Caco-2 (cell line): ENCODE data around the gene KLC4. TPM values are rescaled to one million over a fixed set of nuclear protein-coding genes. Genes with fewer than 3 reads are reported as not detected.

Source experiments
- BruUV-seq: library from RNA; stranded (reverse); fragments of 400-500 nt; replicated peaks from 2 replicates; lab custom pipeline; 2021; lab: Mats Ljungman, UMichigan
- CTCF ChIA-PET: fragments of 300-600 bp; sonication (Branson Sonifier 250); formaldehyde crosslinking; loops from one replicate; lab custom pipeline; 2022; ENCODE audit warnings: antibody characterized with exemption; lab: Charles Lee
- POLR2A ChIA-PET: fragments of 300-600 bp; sonication (Branson Sonifier 250); formaldehyde crosslinking; loops from one replicate; lab custom pipeline; 2022; ENCODE audit warnings: antibody characterized with exemption; lab: Charles Lee
- DNase-seq, 2 experiments: peaks; one replicate each; pipeline versions ENCODE4 v3.0.0 to v3.0.0-alpha.2; 2020 to 2022
- H3K27me3 ChIP-seq: replicated peaks from 2 replicates; pipeline ENCODE4 v1.6.0; 2011; ENCODE audit warnings: low read length; ENCODE audit not compliant: control insufficient read depth, insufficient read depth
- H3K36me3 ChIP-seq: 2 replicates; pipeline ENCODE4 v1.5.1; 2011; ENCODE audit warnings: low read length; ENCODE audit not compliant: control insufficient read depth, insufficient read depth
- H3K4me1 ChIP-seq: fragments of 250-450 bp; sonication (Bioruptor Pico); 2 replicates; pipeline ENCODE4 v1.5.1; 2020; ENCODE audit warnings: mild to moderate bottlenecking
- H3K4me3 ChIP-seq: 2 replicates; pipeline ENCODE4 v1.5.1; 2011; ENCODE audit warnings: low read depth, mild to moderate bottlenecking, control low read depth, low read length
- H3K9me3 ChIP-seq: fragments of 250-450 bp; sonication (Bioruptor Pico); 2 replicates; pipeline ENCODE4 v1.5.1; 2020; ENCODE audit warnings: mild to moderate bottlenecking, moderate library complexity
- H3K27ac Mint-ChIP-seq: one replicate; pipeline ENCODE4 v1.8.0; 2022; ENCODE audit warnings: mixed read lengths; ENCODE audit not compliant: unreplicated experiment
- H3K27me3 Mint-ChIP-seq: one replicate; pipeline ENCODE4 v1.8.0; 2022; ENCODE audit warnings: mixed read lengths; ENCODE audit not compliant: insufficient read depth, unreplicated experiment
- H3K36me3 Mint-ChIP-seq: one replicate; pipeline ENCODE4 v1.8.0; 2022; ENCODE audit warnings: mild to moderate bottlenecking, mixed read lengths; ENCODE audit not compliant: insufficient read depth, unreplicated experiment
- H3K4me1 Mint-ChIP-seq: one replicate; pipeline ENCODE4 v1.8.0; 2022; ENCODE audit warnings: low read depth, mixed read lengths; ENCODE audit not compliant: unreplicated experiment
- H3K4me3 Mint-ChIP-seq: one replicate; pipeline ENCODE4 v1.8.0; 2022; ENCODE audit warnings: mild to moderate bottlenecking, moderate library complexity, mixed read lengths; ENCODE audit not compliant: unreplicated experiment
- H3K9me3 Mint-ChIP-seq: one replicate; pipeline ENCODE4 v1.8.0; 2022; ENCODE audit warnings: mixed read lengths; ENCODE audit not compliant: unreplicated experiment
- intact Hi-C: fragments of 100-400 bp; cut with micrococcal nuclease; formaldehyde crosslinking; loops from one replicate; pipeline ENCODE4 v1.10.0; 2022; ENCODE audit not compliant: unreplicated experiment
- total RNA-seq: library from RNA; stranded (reverse); gene quantifications from 2 replicates; pipeline ENCODE4 v1.2.3, GENCODE V29; 2022
- TF ChIP-seq, protein P1 (sequence below), 2 experiments: fragments of 200-600 bp in 1 of 2; IDR thresholded peaks; 1 replicate in 1 of 2; 2 replicates in 1 of 2; pipeline versions ENCODE4 v1.5.1 to v1.8.0; 2011 to 2022; ENCODE audit warnings: antibody characterized with exemption in 1 of 2, control low read depth in 1 of 2, inconsistent platforms in 1 of 2, low read depth in 1 of 2, low read length in 1 of 2, mild to moderate bottlenecking in 1 of 2, moderate library complexity in 1 of 2; ENCODE audit not compliant: insufficient read depth in 1 of 2, severe bottlenecking in 1 of 2, unreplicated experiment in 1 of 2

KLC4 gene
- total RNA-seq, 1 experiment from 2014 or later: 47.7 TPM

DNA sequence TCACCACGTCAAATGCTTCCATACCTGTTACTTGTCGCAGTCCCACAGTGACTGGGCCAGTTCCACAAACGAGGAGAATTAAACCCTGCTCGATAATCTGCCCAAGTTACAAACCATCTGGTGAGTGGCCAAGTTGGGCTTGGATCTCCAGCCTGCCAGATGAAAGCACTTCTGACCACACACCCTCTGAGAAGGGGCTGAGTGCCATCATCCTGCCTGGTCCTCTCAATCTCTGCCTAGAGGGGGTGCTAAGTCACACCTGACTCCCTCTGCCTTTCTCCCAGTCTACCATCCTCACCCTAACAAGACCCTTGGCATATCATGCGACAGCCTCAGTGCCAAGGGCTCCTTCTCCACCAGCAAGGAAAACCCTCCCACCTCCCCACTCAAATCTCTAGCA, 22.2 kb upstream of the KLC4 start:
- Mint-ChIP-seq H3K36me3 (peaks cover 72% of the 10 kb centered on the region), H3K27me3 (no peaks in the 10 kb centered on the region), H3K9me3 (no peaks in the 10 kb centered on the region), H3K4me3 (no peak overlapping the region), H3K4me1 (peaks cover 6% of the 10 kb centered on the region), H3K27ac (no peak overlapping the region)
- DNase-seq: no peak
- Histone ChIP-seq H3K27me3 (no peaks in the 10 kb centered on the region), H3K9me3 (no peaks in the 10 kb centered on the region), H3K36me3 (peaks cover 5% of the 10 kb centered on the region), H3K4me3 (no peak overlapping the region), H3K4me1 (no peaks in the 10 kb centered on the region)
- BruUV-seq: no TSS peak
- ChIA-PET CTCF (no interaction called here), POLR2A (no interaction called here)
- intact Hi-C loops: no loop called here
- TF ChIP-seq, protein P1, sequence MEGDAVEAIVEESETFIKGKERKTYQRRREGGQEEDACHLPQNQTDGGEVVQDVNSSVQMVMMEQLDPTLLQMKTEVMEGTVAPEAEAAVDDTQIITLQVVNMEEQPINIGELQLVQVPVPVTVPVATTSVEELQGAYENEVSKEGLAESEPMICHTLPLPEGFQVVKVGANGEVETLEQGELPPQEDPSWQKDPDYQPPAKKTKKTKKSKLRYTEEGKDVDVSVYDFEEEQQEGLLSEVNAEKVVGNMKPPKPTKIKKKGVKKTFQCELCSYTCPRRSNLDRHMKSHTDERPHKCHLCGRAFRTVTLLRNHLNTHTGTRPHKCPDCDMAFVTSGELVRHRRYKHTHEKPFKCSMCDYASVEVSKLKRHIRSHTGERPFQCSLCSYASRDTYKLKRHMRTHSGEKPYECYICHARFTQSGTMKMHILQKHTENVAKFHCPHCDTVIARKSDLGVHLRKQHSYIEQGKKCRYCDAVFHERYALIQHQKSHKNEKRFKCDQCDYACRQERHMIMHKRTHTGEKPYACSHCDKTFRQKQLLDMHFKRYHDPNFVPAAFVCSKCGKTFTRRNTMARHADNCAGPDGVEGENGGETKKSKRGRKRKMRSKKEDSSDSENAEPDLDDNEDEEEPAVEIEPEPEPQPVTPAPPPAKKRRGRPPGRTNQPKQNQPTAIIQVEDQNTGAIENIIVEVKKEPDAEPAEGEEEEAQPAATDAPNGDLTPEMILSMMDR (IDR thresholded peaks at IDR 0.05; ENCODE audit: insufficient read depth in 1 of 2, low read depth in 1 of 2, low read length in 1 of 2, severe bottlenecking in 1 of 2, unreplicated experiment in 1 of 2): no peak

DNA sequence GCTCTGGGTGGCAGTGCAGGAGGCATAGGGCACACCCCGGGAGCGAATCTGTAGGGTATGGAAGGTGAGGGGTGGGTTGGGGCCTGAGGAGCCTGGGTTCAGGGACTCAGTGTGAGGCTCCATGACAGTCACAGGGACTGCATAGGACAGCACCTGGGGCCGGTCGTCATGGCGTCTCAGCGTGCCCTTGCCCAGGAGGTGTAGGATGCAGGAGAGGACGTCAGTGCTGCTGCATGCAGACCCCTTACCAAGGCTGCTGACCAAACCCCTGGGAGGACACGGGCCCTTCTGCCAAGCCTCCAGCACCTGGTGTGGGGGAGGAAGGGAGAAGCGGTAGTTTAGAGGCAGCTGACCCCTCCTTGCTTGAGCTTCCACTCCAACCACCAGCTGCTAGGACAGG, 21.7 kb upstream of the KLC4 start:
- Mint-ChIP-seq H3K9me3 (no peaks in the 10 kb centered on the region), H3K4me1 (peaks cover 6% of the 10 kb centered on the region), H3K36me3 (peaks cover 73% of the 10 kb centered on the region), H3K27ac (no peak overlapping the region), H3K27me3 (no peaks in the 10 kb centered on the region), H3K4me3 (no peak overlapping the region)
- no peaks in the 10 kb centered on the region for H3K9me3 ChIP-seq
- intact Hi-C loops: no loop called here
- no peaks in the 10 kb centered on the region for H3K4me1 ChIP-seq
- no peak for DNase-seq
- POLR2A ChIA-PET: no interaction called here
- no TSS peak for BruUV-seq
- H3K4me3 ChIP-seq: no peak overlapping the region
- no peaks in the 10 kb centered on the region for H3K27me3 ChIP-seq
- TF ChIP-seq, protein P1 (IDR thresholded peaks at IDR 0.05; ENCODE audit: insufficient read depth in 1 of 2, low read depth in 1 of 2, low read length in 1 of 2, severe bottlenecking in 1 of 2, unreplicated experiment in 1 of 2): no peak
- CTCF ChIA-PET: no interaction called here
- H3K36me3 ChIP-seq: peaks cover 5% of the 10 kb centered on the region

DNA sequence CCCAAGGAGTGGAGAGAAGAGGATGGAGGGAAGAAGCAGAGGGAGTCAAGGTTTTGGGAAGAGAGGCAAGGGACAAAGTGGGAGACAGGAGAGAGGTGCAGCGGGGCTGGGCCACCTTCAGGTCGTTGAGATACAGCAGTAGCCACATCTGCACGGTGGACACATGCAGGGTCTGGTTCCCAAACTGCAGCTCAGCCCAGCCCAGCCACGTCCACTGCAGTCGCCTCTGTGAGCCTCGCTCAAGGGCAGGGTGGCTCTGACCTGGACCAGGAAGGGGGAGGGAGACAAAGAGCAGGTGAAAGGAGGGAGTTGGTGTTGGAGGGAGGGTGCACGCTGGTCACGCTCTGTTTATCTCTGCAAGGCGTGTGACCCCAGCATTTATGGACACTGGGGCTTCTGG, 20.7 kb upstream of the KLC4 start:
- POLR2A ChIA-PET: no interaction called here

More for the DNA sequence above, 20.7 kb upstream of the KLC4 start:
- no peaks in the 10 kb centered on the region for H3K9me3 ChIP-seq
- no peak overlapping the region for H3K27ac Mint-ChIP-seq
- no peaks in the 10 kb centered on the region for H3K27me3 Mint-ChIP-seq
- H3K36me3 ChIP-seq: peaks cover 4% of the 10 kb centered on the region
- H3K27me3 ChIP-seq: no peaks in the 10 kb centered on the region
- H3K4me3 Mint-ChIP-seq: no peak overlapping the region
- intact Hi-C loops: no loop called here
- no peak overlapping the region for H3K4me3 ChIP-seq
- H3K9me3 Mint-ChIP-seq: no peaks in the 10 kb centered on the region
- peaks cover 73% of the 10 kb centered on the region for H3K36me3 Mint-ChIP-seq
- DNase-seq: no peak
- H3K4me1 Mint-ChIP-seq: peaks cover 6% of the 10 kb centered on the region
- no TSS peak for BruUV-seq
- CTCF ChIA-PET: no interaction called here
- no peaks in the 10 kb centered on the region for H3K4me1 ChIP-seq
- TF ChIP-seq, protein P1 (IDR thresholded peaks at IDR 0.05; ENCODE audit: insufficient read depth in 1 of 2, low read depth in 1 of 2, low read length in 1 of 2, severe bottlenecking in 1 of 2, unreplicated experiment in 1 of 2): no peak
